Mesendoderm (in vitro differentiated cells): ENCODE data around the gene DIAPH1.
A peak's percentile ranks its signal among the peaks of the same experiment; 100 is the strongest.

Source experiments
- DNase-seq: peaks from one replicate; pipeline ENCODE4 v3.0.0; 2013
- H2AK5ac ChIP-seq: 2 replicates; pipeline ENCODE4 v1.6.1; 2013; ENCODE audit warnings: low read length, inconsistent platforms
- H2BK120ac ChIP-seq: 2 replicates; pipeline ENCODE4 v1.6.1; 2013; ENCODE audit warnings: low read depth, mild to moderate bottlenecking, low read length, moderate library complexity, mixed read lengths
- H2BK15ac ChIP-seq: replicated peaks from 2 replicates; pipeline ENCODE4 v1.6.1; 2013; ENCODE audit warnings: low read depth, mild to moderate bottlenecking, moderate library complexity
- H2BK5ac ChIP-seq: 2 replicates; pipeline ENCODE4 v1.6.1; 2013; ENCODE audit warnings: low read length, inconsistent platforms
- H3K18ac ChIP-seq: 2 replicates; pipeline ENCODE4 v1.6.1; 2013; ENCODE audit warnings: mild to moderate bottlenecking, low read length, mixed read lengths
- H3K23ac ChIP-seq: one replicate; pipeline ENCODE4 v1.6.1; 2013; ENCODE audit warnings: low read length
- H3K27ac ChIP-seq: 2 replicates; pipeline ENCODE4 v1.5.1; 2013; ENCODE audit warnings: low read depth, mild to moderate bottlenecking, inconsistent platforms, low read length, moderate library complexity
- H3K27me3 ChIP-seq: 2 replicates; pipeline ENCODE4 v1.6.1; 2013; ENCODE audit warnings: low read length, control low read depth, mild to moderate bottlenecking, inconsistent platforms; ENCODE audit not compliant: insufficient read depth, poor library complexity
- H3K36me3 ChIP-seq: 2 replicates; pipeline ENCODE4 v1.6.1; 2013; ENCODE audit warnings: low read length, inconsistent platforms; ENCODE audit not compliant: control insufficient read depth, insufficient read depth
- H3K4ac ChIP-seq: one replicate; pipeline ENCODE4 v1.6.1; 2013; ENCODE audit warnings: low read depth, mild to moderate bottlenecking, low read length, moderate library complexity
- H3K4me1 ChIP-seq: 2 replicates; pipeline ENCODE4 v1.6.1; 2013; ENCODE audit warnings: low read depth, low read length, inconsistent platforms; ENCODE audit not compliant: control insufficient read depth
- H3K4me2 ChIP-seq: 2 replicates; pipeline ENCODE4 v1.6.1; 2013; ENCODE audit warnings: low read length
- H3K4me3 ChIP-seq: 2 replicates; pipeline ENCODE4 v1.5.1; 2013; ENCODE audit warnings: mild to moderate bottlenecking, low read length
- H3K56ac ChIP-seq: one replicate; pipeline ENCODE4 v1.6.1; 2013; ENCODE audit warnings: low read length
- H3K79me1 ChIP-seq: 2 replicates; pipeline ENCODE4 v1.6.1; 2013; ENCODE audit warnings: low read length, inconsistent platforms
- H3K79me2 ChIP-seq: 2 replicates; pipeline ENCODE4 v1.6.1; 2013; ENCODE audit warnings: mild to moderate bottlenecking, low read length; ENCODE audit not compliant: control insufficient read depth, insufficient read depth
- H3K9ac ChIP-seq: 2 replicates; pipeline ENCODE4 v1.6.1; 2013; ENCODE audit warnings: low read length, inconsistent platforms
- H4K5ac ChIP-seq: one replicate; pipeline ENCODE4 v1.6.1; 2013; ENCODE audit warnings: low read length
- H4K8ac ChIP-seq: one replicate; pipeline ENCODE4 v1.6.1; 2013; ENCODE audit warnings: low read depth, mild to moderate bottlenecking, control low read depth, low read length, moderate library complexity
- WGBS: extraction: QIAGEN DNeasy Blood & Tissue Kit; methylation state at CpG from one replicate; pipeline ENCODE4 v1.1.7; 2013; ENCODE audit warnings: low lambda C conversion rate, missing lambda C conversion rate; ENCODE audit not compliant: insufficient coverage; ENCODE audit errors: extremely low coverage; 5-methylcytosine and 5-hydroxymethylcytosine counted together

DIAPH1 gene

DNA sequence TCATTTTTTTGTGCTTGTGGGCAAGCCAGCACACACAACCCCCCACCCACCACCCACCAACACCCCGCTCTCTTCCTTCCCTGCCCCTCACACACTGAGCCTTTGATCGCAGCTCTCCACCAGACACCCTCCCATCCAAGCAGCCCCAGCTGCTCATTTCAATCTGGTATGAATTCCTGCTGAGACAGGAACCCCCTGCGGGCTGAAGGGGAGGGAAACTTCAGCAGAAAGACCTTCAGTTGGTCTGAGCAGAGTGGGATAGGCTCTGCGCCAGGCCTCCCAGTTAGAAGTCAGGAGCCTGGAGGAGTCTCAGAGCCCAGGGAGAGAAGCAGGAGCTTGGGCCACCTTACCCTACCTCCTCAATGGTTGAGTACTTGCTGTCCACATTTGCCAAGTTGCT, 122.8 kb downstream of the DIAPH1 start:
- H3K18ac ChIP-seq: peak overlapping the region; percentile 85
- WGBS: no CpG with 5 or more reads among the region's 4 CpGs
- no peak overlapping the region for H4K5ac ChIP-seq
- no peak overlapping the region for H3K4me3 ChIP-seq
- H2BK5ac ChIP-seq: no peak overlapping the region
- no peak overlapping the region for H3K4me2 ChIP-seq
- H3K23ac ChIP-seq: peak overlapping the region; percentile 33
- H3K4me1 ChIP-seq: peaks cover 12% of the 10 kb centered on the region
- no peaks in the 10 kb centered on the region for H3K36me3 ChIP-seq
- no peak overlapping the region for H4K8ac ChIP-seq
- peak overlapping the region; percentile 69 for H2AK5ac ChIP-seq
- no peak overlapping the region for H2BK15ac ChIP-seq
- H3K27me3 ChIP-seq: no peaks in the 10 kb centered on the region
- H2BK120ac ChIP-seq: no peak overlapping the region
- peak; percentile 90 for DNase-seq
- H3K27ac ChIP-seq: peak overlapping the region; percentile 84
- peak overlapping the region; percentile 78 for H3K56ac ChIP-seq
- no peak overlapping the region for H3K4ac ChIP-seq
- peak overlapping the region; percentile 33 for H3K9ac ChIP-seq
- H3K79me1 ChIP-seq: no peaks in the 10 kb centered on the region
- no peaks in the 10 kb centered on the region for H3K79me2 ChIP-seq

DNA sequence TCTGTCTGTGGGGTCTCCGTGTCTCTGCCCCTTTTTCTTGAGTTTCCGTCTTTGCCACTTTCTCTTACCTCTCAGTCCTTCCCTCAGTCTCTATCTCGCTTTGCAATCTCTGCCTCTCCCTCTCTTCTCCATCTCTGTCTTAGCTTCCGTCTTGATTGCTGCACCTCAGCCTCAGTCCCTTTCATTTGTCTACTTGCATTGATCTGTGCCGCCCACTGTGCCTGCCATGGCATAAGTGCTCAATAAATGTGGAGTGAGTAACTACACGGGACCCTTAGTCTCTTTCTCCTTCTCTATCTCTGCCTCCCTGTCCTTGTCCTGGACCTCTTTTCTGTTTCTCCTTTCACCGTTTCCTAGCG, 123.4 kb downstream of the DIAPH1 start:
- no peak overlapping the region for H3K4me3 ChIP-seq
- peak overlapping the region; percentile 72 for H3K27ac ChIP-seq
- H3K27me3 ChIP-seq: no peaks in the 10 kb centered on the region
- H4K8ac ChIP-seq: no peak overlapping the region
- H3K4me2 ChIP-seq: peak overlapping the region; percentile 9
- H2BK5ac ChIP-seq: peak overlapping the region; percentile 44
- H2AK5ac ChIP-seq: peak overlapping the region; percentile 15
- DNase-seq: peak; percentile 50
- no peak overlapping the region for H2BK15ac ChIP-seq
- no peaks in the 10 kb centered on the region for H3K79me2 ChIP-seq
- H3K36me3 ChIP-seq: no peaks in the 10 kb centered on the region
- H2BK120ac ChIP-seq: no peak overlapping the region
- H3K79me1 ChIP-seq: no peaks in the 10 kb centered on the region
- no CpG with 5 or more reads among the region's 8 CpGs for WGBS
- no peak overlapping the region for H4K5ac ChIP-seq
- H3K18ac ChIP-seq: peak overlapping the region; percentile 6
- H3K4ac ChIP-seq: no peak overlapping the region
- no peak overlapping the region for H3K23ac ChIP-seq
- peak overlapping the region; percentile 38 for H3K9ac ChIP-seq
- H3K56ac ChIP-seq: peak overlapping the region; percentile 78
- peaks cover 12% of the 10 kb centered on the region for H3K4me1 ChIP-seq

DNA sequence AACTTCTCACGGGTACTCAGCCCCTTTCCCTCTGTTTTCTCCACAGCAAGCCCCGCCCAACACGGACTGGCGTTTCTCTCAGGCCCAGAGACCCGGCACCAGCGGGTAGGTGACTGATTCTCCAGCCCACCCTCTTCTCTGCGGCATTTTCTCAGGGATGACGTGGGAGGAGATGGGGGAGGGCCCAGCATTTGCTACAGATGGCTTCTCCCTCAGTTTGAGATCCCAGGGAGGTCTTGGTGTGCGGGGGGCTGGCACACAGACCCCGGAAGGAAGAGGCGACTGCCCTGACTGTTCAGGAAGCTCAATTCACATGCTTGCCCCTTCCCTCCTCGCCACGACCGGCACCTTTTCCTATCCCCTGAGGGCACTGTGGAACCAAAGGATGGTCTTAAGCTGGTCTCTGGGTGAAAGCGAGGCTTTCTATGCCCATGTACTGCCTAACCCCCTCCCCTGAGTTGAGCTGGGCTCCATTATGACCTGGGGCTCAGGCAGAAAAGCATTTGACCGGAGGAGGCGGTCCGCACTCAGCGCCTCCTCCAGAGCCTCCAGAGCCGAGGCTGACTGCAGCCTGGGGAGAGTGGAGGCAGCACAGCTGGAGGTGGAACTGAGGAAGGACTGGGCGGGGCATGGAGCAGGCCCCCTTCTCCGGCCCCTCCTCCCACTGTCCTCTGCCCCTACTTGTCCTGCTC, 123.9 kb downstream of the DIAPH1 start:
- Histone ChIP-seq H4K5ac (no peak overlapping the region), H3K56ac (peak overlapping the region; percentile 78), H3K18ac (peak overlapping the region; percentile 51), H3K23ac (no peak overlapping the region), H3K4me3 (no peak overlapping the region), H2AK5ac (no peak overlapping the region), H3K79me2 (no peaks in the 10 kb centered on the region), H4K8ac (no peak overlapping the region), H3K36me3 (no peaks in the 10 kb centered on the region), H3K4me2 (peak overlapping the region; percentile 5), H3K27me3 (no peaks in the 10 kb centered on the region), H3K79me1 (no peaks in the 10 kb centered on the region), H2BK15ac (no peak overlapping the region), H3K9ac (peak overlapping the region; percentile 24), H3K27ac (peak overlapping the region; percentile 72), H2BK120ac (no peak overlapping the region), H3K4me1 (peaks cover 12% of the 10 kb centered on the region), H2BK5ac (peak overlapping the region; percentile 14), H3K4ac (no peak overlapping the region)
- DNase-seq: peak; percentile 70
- WGBS: no CpG with 5 or more reads among the region's 22 CpGs

DNA sequence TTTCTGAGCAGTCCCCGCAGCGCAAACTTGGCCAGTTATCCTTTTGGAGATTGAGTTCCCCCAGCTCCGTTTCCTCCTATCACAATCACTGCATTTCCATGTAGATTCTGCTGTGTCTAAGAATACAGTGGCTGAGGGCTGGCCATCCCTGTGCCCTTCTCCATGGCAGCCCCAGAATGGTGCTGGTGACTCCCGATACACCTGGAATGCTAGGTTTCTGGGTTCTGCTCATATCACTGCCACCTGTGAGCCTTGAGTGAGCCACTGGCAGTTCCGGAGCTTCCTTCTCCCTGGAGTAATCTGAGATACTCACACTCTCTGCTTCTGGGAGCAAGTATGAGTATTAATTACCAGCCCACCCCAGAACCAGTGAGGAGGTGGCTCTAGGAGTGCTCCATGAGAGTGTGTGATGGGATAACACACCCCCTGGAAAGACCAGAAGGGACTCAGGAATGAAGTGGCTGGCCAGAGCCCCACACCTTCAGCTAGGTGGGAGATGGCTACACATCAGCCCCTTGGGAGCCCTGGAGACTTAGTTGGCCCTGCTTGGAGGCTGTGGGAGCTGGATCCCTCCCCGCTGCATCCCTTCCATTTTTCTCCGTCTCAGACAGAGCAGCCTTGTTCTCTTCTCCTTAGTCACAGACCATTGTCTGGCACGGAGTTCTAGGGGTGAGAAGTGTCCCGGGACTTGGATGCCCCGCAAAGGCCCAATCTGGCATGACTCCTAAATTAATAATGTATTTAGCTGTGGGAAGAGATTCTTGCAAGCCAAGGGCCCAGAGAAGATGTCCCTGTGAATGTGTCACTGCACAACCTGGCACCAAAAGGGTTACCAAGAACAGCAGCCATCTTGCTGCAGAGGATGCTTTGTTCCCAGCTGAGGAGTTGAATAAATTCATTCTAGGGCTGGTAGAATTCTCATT, 125.0 kb downstream of the DIAPH1 start:
- DNase-seq: no peak
- Histone ChIP-seq H2BK120ac (no peak overlapping the region), H3K4me1 (peaks cover 12% of the 10 kb centered on the region), H3K27ac (no peak overlapping the region), H3K79me1 (no peaks in the 10 kb centered on the region), H3K79me2 (no peaks in the 10 kb centered on the region), H3K27me3 (no peaks in the 10 kb centered on the region), H4K8ac (no peak overlapping the region), H3K36me3 (no peaks in the 10 kb centered on the region), H3K4me3 (no peak overlapping the region), H3K4ac (no peak overlapping the region), H3K4me2 (no peak overlapping the region), H3K23ac (no peak overlapping the region), H2BK5ac (no peak overlapping the region), H3K56ac (peak overlapping the region; percentile 78), H4K5ac (no peak overlapping the region), H2AK5ac (no peak overlapping the region), H3K9ac (peak overlapping the region; percentile 5), H2BK15ac (no peak overlapping the region), H3K18ac (peak overlapping the region; percentile 51)
- WGBS: no CpG with 5 or more reads among the region's 10 CpGs

DNA sequence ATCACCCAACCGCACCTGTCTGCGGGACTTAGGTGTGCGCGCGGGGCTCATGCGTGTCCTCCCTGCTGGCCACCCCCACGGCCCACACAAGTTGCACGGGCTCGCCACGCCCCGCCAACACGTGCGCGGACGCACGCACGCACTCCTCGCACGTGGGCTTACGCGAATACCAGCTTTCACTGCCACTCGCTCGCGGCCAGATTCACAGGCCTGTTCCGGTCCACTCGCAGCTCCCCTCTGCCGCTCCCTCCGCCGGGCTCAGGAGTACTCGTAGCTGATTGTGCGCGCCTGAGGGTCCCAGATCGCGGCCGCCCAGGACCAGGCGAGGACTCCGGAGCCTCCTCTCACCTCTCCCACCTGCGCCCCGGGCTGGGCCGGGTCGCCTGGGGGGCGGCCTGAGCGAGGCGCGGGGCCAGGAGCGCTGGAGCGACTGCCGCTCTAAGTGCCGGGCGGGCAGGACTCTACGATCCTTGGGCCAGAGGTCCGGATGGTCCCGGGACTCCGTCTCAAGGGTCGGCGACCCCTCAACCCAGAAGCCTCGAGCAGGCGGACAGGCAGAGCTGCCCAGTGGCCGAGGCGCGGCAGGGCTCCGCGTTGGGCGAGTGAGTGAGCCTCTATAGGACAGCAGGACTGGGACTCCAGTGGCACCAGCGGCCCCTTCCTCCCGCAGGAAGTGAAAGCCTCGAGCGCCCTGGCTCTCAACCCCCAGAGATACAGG, 126.5 kb downstream of the DIAPH1 start:
- H3K56ac ChIP-seq: peak overlapping the region; percentile 26
- peak overlapping the region; percentile 12 for H3K4me2 ChIP-seq
- H3K4ac ChIP-seq: no peak overlapping the region
- H2BK120ac ChIP-seq: no peak overlapping the region
- no peak overlapping the region for H2AK5ac ChIP-seq
- H3K79me1 ChIP-seq: peaks cover 1% of the 10 kb centered on the region
- no peak overlapping the region for H3K27ac ChIP-seq
- no peak for DNase-seq
- H3K4me3 ChIP-seq: no peak overlapping the region
- no peak overlapping the region for H2BK5ac ChIP-seq
- H3K27me3 ChIP-seq: no peaks in the 10 kb centered on the region
- no peak overlapping the region for H4K8ac ChIP-seq
- peak overlapping the region; percentile 3 for H3K23ac ChIP-seq
- H3K79me2 ChIP-seq: no peaks in the 10 kb centered on the region
- no peak overlapping the region for H4K5ac ChIP-seq
- WGBS: no CpG with 5 or more reads among the region's 68 CpGs
- H3K18ac ChIP-seq: no peak overlapping the region
- H3K36me3 ChIP-seq: no peaks in the 10 kb centered on the region
- no peak overlapping the region for H2BK15ac ChIP-seq
- peaks cover 16% of the 10 kb centered on the region for H3K4me1 ChIP-seq
- H3K9ac ChIP-seq: no peak overlapping the region
